ENCODE results near the gene CLTB.
A peak's percentile ranks its signal among the peaks of the same experiment; 100 is the strongest.

The CLTB gene

GRCh38 chr5:176407456-176408251 lies 8.7 kb downstream of the CLTB start:
- Histone ChIP-seq H3K4me3 (ENCODE audit: low read depth in 1 of 2, low read length in 2 of 2) (no peak overlapping the region), H3K4me1 (ENCODE audit: control insufficient read depth in 1 of 2, insufficient read depth in 2 of 2, low read length in 2 of 2) (peaks cover 32 to 52% of the 10 kb centered on the region in 2 donors), H3K27ac (ENCODE audit: low read depth, low read length) (no peak overlapping the region)

GRCh38 chr5:176406436-176407052 lies 9.8 kb downstream of the CLTB start:
- Histone ChIP-seq H3K9me3 (ENCODE audit: control insufficient read depth in 1 of 2, low read length in 2 of 2) (no peaks in the 10 kb centered on the region), H3K4me1 (ENCODE audit: control insufficient read depth in 1 of 2, insufficient read depth in 2 of 2, low read length in 2 of 2) (peaks cover 38 to 56% of the 10 kb centered on the region in 2 donors), H3K36me3 (ENCODE audit: control insufficient read depth in 1 of 2, insufficient read depth in 2 of 2, low read length in 2 of 2) (peaks cover 23 to 42% of the 10 kb centered on the region in 2 donors)

More at GRCh38 chr5:176407456-176408251, 8.7 kb downstream of the CLTB start:
- no peaks in the 10 kb centered on the region for H3K9me3 ChIP-seq (ENCODE audit: control insufficient read depth in 1 of 2, low read length in 2 of 2)
- H3K36me3 ChIP-seq (ENCODE audit: control insufficient read depth in 1 of 2, insufficient read depth in 2 of 2, low read length in 2 of 2) = peaks cover 27 to 45% of the 10 kb centered on the region in 2 donors
- no peaks in the 10 kb centered on the region for H3K27me3 ChIP-seq (ENCODE audit: control insufficient read depth in 1 of 2, insufficient read depth in 2 of 2, low read length in 2 of 2)
- H3K9ac ChIP-seq (ENCODE audit: low read depth in 1 of 2, low read length in 2 of 2) = no peak overlapping the region

GRCh38 chr5:176405656-176406435 lies 10.5 kb downstream of the CLTB start:
- peaks cover 41 to 57% of the 10 kb centered on the region in 2 donors for H3K4me1 ChIP-seq (ENCODE audit: control insufficient read depth in 1 of 2, insufficient read depth in 2 of 2, low read length in 2 of 2)
- no peak overlapping the region for H3K4me3 ChIP-seq (ENCODE audit: low read depth in 1 of 2, low read length in 2 of 2)
- H3K36me3 ChIP-seq (ENCODE audit: control insufficient read depth in 1 of 2, insufficient read depth in 2 of 2, low read length in 2 of 2) = peaks cover 23 to 40% of the 10 kb centered on the region in 2 donors
- H3K27ac ChIP-seq (ENCODE audit: low read depth, low read length) = no peak overlapping the region
- H3K27me3 ChIP-seq (ENCODE audit: control insufficient read depth in 1 of 2, insufficient read depth in 2 of 2, low read length in 2 of 2) = no peaks in the 10 kb centered on the region
- no peak overlapping the region for H3K9ac ChIP-seq (ENCODE audit: low read depth in 1 of 2, low read length in 2 of 2)
- no peaks in the 10 kb centered on the region for H3K9me3 ChIP-seq (ENCODE audit: control insufficient read depth in 1 of 2, low read length in 2 of 2)

More at GRCh38 chr5:176406436-176407052, 9.8 kb downstream of the CLTB start:
- peak overlapping the region in 1 of 2 donors; percentile 32 for H3K9ac ChIP-seq (ENCODE audit: low read depth in 1 of 2, low read length in 2 of 2)
- no peaks in the 10 kb centered on the region for H3K27me3 ChIP-seq (ENCODE audit: control insufficient read depth in 1 of 2, insufficient read depth in 2 of 2, low read length in 2 of 2)
- H3K4me3 ChIP-seq (ENCODE audit: low read depth in 1 of 2, low read length in 2 of 2) = no peak overlapping the region
- no peak overlapping the region for H3K27ac ChIP-seq (ENCODE audit: low read depth, low read length)

- H3K9ac ChIP-seq (ENCODE audit: low read depth in 1 of 2, low read length in 2 of 2) = peak overlapping the region in 1 of 2 donors; percentile 48
- peaks cover 44 to 55% of the 10 kb centered on the region in 2 donors for H3K4me1 ChIP-seq (ENCODE audit: control insufficient read depth in 1 of 2, insufficient read depth in 2 of 2, low read length in 2 of 2)
- no peaks in the 10 kb centered on the region for H3K9me3 ChIP-seq (ENCODE audit: control insufficient read depth in 1 of 2, low read length in 2 of 2)
- H3K27ac ChIP-seq (ENCODE audit: low read depth, low read length) = peak overlapping the region; percentile 56
- H3K4me3 ChIP-seq (ENCODE audit: low read depth in 1 of 2, low read length in 2 of 2) = peak overlapping the region in 1 of 2 donors; percentile 10
- H3K27me3 ChIP-seq (ENCODE audit: control insufficient read depth in 1 of 2, insufficient read depth in 2 of 2, low read length in 2 of 2) = no peaks in the 10 kb centered on the region
- peaks cover 8 to 25% of the 10 kb centered on the region in 2 donors for H3K36me3 ChIP-seq (ENCODE audit: control insufficient read depth in 1 of 2, insufficient read depth in 2 of 2, low read length in 2 of 2)
These were observed 14.8 kb downstream of the CLTB start for GRCh38 chr5:176401281-176402205.

GRCh38 chr5:176400382-176401156 lies 15.8 kb downstream of the CLTB start:
- H3K4me3 ChIP-seq (ENCODE audit: low read depth in 1 of 2, low read length in 2 of 2) = peak overlapping the region in 1 of 2 donors; percentile 10
- peak overlapping the region; percentile 56 for H3K27ac ChIP-seq (ENCODE audit: low read depth, low read length)
- no peaks in the 10 kb centered on the region for H3K9me3 ChIP-seq (ENCODE audit: control insufficient read depth in 1 of 2, low read length in 2 of 2)
- peak overlapping the region; percentile 48 to 55 for H3K9ac ChIP-seq (ENCODE audit: low read depth in 1 of 2, low read length in 2 of 2)
- H3K27me3 ChIP-seq (ENCODE audit: control insufficient read depth in 1 of 2, insufficient read depth in 2 of 2, low read length in 2 of 2) = no peaks in the 10 kb centered on the region
- peaks cover 5 to 22% of the 10 kb centered on the region in 2 donors for H3K36me3 ChIP-seq (ENCODE audit: control insufficient read depth in 1 of 2, insufficient read depth in 2 of 2, low read length in 2 of 2)
- peaks cover 34 to 45% of the 10 kb centered on the region in 2 donors for H3K4me1 ChIP-seq (ENCODE audit: control insufficient read depth in 1 of 2, insufficient read depth in 2 of 2, low read length in 2 of 2)

GRCh38 chr5:176397736-176398420 lies 18.5 kb downstream of the CLTB start:
- H3K4me3 ChIP-seq (ENCODE audit: low read depth in 1 of 2, low read length in 2 of 2) = no peak overlapping the region
- peaks cover 12 to 40% of the 10 kb centered on the region in 2 donors for H3K36me3 ChIP-seq (ENCODE audit: control insufficient read depth in 1 of 2, insufficient read depth in 2 of 2, low read length in 2 of 2)

GRCh38 chr5:176396330-176396729 lies 20.0 kb downstream of the CLTB start:
- Histone ChIP-seq H3K9me3 (ENCODE audit: control insufficient read depth in 1 of 2, low read length in 2 of 2) (no peaks in the 10 kb centered on the region), H3K36me3 (ENCODE audit: control insufficient read depth in 1 of 2, insufficient read depth in 2 of 2, low read length in 2 of 2) (peaks cover 16 to 56% of the 10 kb centered on the region in 2 donors), H3K27ac (ENCODE audit: low read depth, low read length) (no peak overlapping the region), H3K4me1 (ENCODE audit: control insufficient read depth in 1 of 2, insufficient read depth in 2 of 2, low read length in 2 of 2) (peaks cover 14% of the 10 kb centered on the region in 2 donors), H3K9ac (ENCODE audit: low read depth in 1 of 2, low read length in 2 of 2) (no peak overlapping the region), H3K4me3 (ENCODE audit: low read depth in 1 of 2, low read length in 2 of 2) (no peak overlapping the region), H3K27me3 (ENCODE audit: control insufficient read depth in 1 of 2, insufficient read depth in 2 of 2, low read length in 2 of 2) (no peaks in the 10 kb centered on the region)

More at GRCh38 chr5:176397736-176398420, 18.5 kb downstream of the CLTB start:
- no peak overlapping the region for H3K9ac ChIP-seq (ENCODE audit: low read depth in 1 of 2, low read length in 2 of 2)
- H3K4me1 ChIP-seq (ENCODE audit: control insufficient read depth in 1 of 2, insufficient read depth in 2 of 2, low read length in 2 of 2) = peaks cover 24 to 28% of the 10 kb centered on the region in 2 donors
- H3K27ac ChIP-seq (ENCODE audit: low read depth, low read length) = no peak overlapping the region
- no peaks in the 10 kb centered on the region for H3K27me3 ChIP-seq (ENCODE audit: control insufficient read depth in 1 of 2, insufficient read depth in 2 of 2, low read length in 2 of 2)
- H3K9me3 ChIP-seq (ENCODE audit: control insufficient read depth in 1 of 2, low read length in 2 of 2) = no peaks in the 10 kb centered on the region

- Histone ChIP-seq H3K4me1 (ENCODE audit: control insufficient read depth in 1 of 2, insufficient read depth in 2 of 2, low read length in 2 of 2) (peaks cover 1 to 6% of the 10 kb centered on the region in 2 donors), H3K9ac (ENCODE audit: low read depth in 1 of 2, low read length in 2 of 2) (no peak overlapping the region), H3K4me3 (ENCODE audit: low read depth in 1 of 2, low read length in 2 of 2) (no peak overlapping the region), H3K27ac (ENCODE audit: low read depth, low read length) (no peak overlapping the region), H3K27me3 (ENCODE audit: control insufficient read depth in 1 of 2, insufficient read depth in 2 of 2, low read length in 2 of 2) (no peaks in the 10 kb centered on the region), H3K9me3 (ENCODE audit: control insufficient read depth in 1 of 2, low read length in 2 of 2) (no peaks in the 10 kb centered on the region), H3K36me3 (ENCODE audit: control insufficient read depth in 1 of 2, insufficient read depth in 2 of 2, low read length in 2 of 2) (peaks cover 20 to 63% of the 10 kb centered on the region in 2 donors)
These were observed 21.3 kb downstream of the CLTB start for GRCh38 chr5:176394881-176395675.

Measured in duodenal mucosa (tissue), 2 donors.